K562 (cell line): ENCODE results near the gene AP5Z1. TPM values are rescaled to one million over a fixed set of nuclear protein-coding genes. Genes with fewer than 3 reads are reported as not detected.

Experiments
- HDAC8 ChIP-seq: fragments of 450-650 bp; IDR thresholded peaks from 2 replicates; pipeline ENCODE4 v1.6.1; 2016; ENCODE audit warnings: mild to moderate bottlenecking, missing genetic modification characterization, moderate library complexity, missing compliant biosample characterization
- MAZ ChIP-seq, 2 experiments: fragments of 450-650 bp in 1 of 2; sonication (generic) in 1 of 2; formaldehyde crosslinking; IDR thresholded peaks in 1 of 2; conservative IDR thresholded peaks in 1 of 2; 2 replicates each; pipeline versions ENCODE4 v1.4.0 to v1.5.0; 2020; ENCODE audit warnings: mild to moderate bottlenecking in 1 of 2, missing genetic modification reagents in 1 of 2
- NR2C1 ChIP-seq, 2 experiments: fragments of 450-650 bp; IDR thresholded peaks; 2 replicates each; pipeline ENCODE4 v1.6.1; 2017; ENCODE audit warnings: mild to moderate bottlenecking in 2 of 2, antibody characterized with exemption in 1 of 2, inconsistent platforms in 1 of 2, missing compliant biosample characterization in 1 of 2, missing genetic modification characterization in 1 of 2
- PML ChIP-seq: IDR thresholded peaks from 2 replicates; pipeline ENCODE4 v1.6.1; 2012; ENCODE audit warnings: low read length, inconsistent platforms
- SMAD2 ChIP-seq: fragments of 150-350 bp; IDR thresholded peaks from 2 replicates; pipeline ENCODE4 v1.6.1; 2014; ENCODE audit warnings: low read depth, mild to moderate bottlenecking, low read length
- ZNF431 ChIP-seq: sonication (generic); formaldehyde crosslinking; IDR thresholded peaks from 2 replicates; pipeline ENCODE4 v1.8.0; 2022; ENCODE audit warnings: mild to moderate bottlenecking, missing genetic modification reagents
- polyA plus RNA-seq, 8 experiments: library from polyadenylated mRNA; depleted of rRNA in 4 of 8; stranded (reverse) in 5 of 8; unstranded in 3 of 8; fragments of >200 nt; fragmentation: Nextera tagmentation in 2 of 8; fragmentation: Illumina TruSeq in 1 of 8; extraction: Ambion mirVana in 2 of 8; extraction: Trizol in 1 of 8; gene quantifications; 2 replicates each; pipeline versions ENCODE4 v1.2.1 to v1.2.3, GENCODE V29; 2011 to 2014; ENCODE audit warnings: inconsistent platforms in 1 of 8, missing spikeins in 1 of 8
- total RNA-seq, 7 experiments: library from RNA; depleted of rRNA in 6 of 7; stranded (reverse); fragments of >200 nt in 6 of 7; fragmentation: Illumina TruSeq in 2 of 7; extraction: Trizol in 2 of 7; gene quantifications; 2 replicates each; pipeline versions ENCODE4 v1.2.1 to v1.2.3, GENCODE V29; 2011 to 2021; ENCODE audit warnings: low replicate concordance in 1 of 7
- TF ChIP-seq, protein P1 (sequence below): sonication (generic); formaldehyde crosslinking; IDR thresholded peaks from 2 replicates; pipeline ENCODE4 v1.8.0; 2023; ENCODE audit warnings: missing genetic modification reagents, mild to moderate bottlenecking, borderline replicate concordance
- TF ChIP-seq, protein P2 (sequence below): IDR thresholded peaks from 3 replicates; pipeline ENCODE4 v1.6.1; 2011; ENCODE audit warnings: borderline replicate concordance, mild to moderate bottlenecking, moderate library complexity; ENCODE audit not compliant: insufficient read length; ENCODE audit errors: extremely low read depth

Gene AP5Z1
- total and polyA plus RNA-seq, 9 of the 15 experiments (the other 6 are each of a cell fraction or from before 2014, with no cell fraction given), result 0.06 to 31.1 (median 6.4) TPM

DNA sequence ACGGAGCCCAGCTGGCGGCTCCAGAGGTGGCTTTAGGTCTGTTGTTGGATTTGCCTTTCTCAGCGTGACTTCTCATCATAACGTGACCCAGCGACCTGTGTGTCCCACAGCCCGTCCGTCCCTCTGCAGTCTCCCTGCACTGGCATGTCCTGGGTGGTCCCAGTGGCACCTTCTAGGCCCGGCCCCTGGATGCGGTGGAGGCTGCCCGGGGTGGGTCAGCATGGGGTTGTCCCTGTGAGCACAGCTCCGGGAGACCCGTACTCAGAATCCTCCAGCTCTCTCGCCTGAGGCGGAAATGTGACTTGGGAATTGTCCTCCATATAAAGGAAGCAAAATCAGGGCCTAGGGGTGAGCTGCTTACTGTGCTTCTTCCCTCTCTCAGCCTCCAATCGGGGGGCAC is 25.6 kb upstream of the AP5Z1 start (continued):
- TF ChIP-seq NR2C1 (IDR thresholded peaks at IDR 0.05) (no peak), NR2C1 (tag; IDR thresholded peaks at IDR 0.05) (no peak), SMAD2 (no peak), MAZ (CRISPR knock-in tag; conservative IDR thresholded peaks at IDR 0.05 in 1 of 2, IDR thresholded peaks at IDR 0.05 in 1 of 2) (no peak), HDAC8 (no peak), ZNF431 (CRISPR knock-in tag) (no peak), PML (no peak)
- TF ChIP-seq, protein P1, sequence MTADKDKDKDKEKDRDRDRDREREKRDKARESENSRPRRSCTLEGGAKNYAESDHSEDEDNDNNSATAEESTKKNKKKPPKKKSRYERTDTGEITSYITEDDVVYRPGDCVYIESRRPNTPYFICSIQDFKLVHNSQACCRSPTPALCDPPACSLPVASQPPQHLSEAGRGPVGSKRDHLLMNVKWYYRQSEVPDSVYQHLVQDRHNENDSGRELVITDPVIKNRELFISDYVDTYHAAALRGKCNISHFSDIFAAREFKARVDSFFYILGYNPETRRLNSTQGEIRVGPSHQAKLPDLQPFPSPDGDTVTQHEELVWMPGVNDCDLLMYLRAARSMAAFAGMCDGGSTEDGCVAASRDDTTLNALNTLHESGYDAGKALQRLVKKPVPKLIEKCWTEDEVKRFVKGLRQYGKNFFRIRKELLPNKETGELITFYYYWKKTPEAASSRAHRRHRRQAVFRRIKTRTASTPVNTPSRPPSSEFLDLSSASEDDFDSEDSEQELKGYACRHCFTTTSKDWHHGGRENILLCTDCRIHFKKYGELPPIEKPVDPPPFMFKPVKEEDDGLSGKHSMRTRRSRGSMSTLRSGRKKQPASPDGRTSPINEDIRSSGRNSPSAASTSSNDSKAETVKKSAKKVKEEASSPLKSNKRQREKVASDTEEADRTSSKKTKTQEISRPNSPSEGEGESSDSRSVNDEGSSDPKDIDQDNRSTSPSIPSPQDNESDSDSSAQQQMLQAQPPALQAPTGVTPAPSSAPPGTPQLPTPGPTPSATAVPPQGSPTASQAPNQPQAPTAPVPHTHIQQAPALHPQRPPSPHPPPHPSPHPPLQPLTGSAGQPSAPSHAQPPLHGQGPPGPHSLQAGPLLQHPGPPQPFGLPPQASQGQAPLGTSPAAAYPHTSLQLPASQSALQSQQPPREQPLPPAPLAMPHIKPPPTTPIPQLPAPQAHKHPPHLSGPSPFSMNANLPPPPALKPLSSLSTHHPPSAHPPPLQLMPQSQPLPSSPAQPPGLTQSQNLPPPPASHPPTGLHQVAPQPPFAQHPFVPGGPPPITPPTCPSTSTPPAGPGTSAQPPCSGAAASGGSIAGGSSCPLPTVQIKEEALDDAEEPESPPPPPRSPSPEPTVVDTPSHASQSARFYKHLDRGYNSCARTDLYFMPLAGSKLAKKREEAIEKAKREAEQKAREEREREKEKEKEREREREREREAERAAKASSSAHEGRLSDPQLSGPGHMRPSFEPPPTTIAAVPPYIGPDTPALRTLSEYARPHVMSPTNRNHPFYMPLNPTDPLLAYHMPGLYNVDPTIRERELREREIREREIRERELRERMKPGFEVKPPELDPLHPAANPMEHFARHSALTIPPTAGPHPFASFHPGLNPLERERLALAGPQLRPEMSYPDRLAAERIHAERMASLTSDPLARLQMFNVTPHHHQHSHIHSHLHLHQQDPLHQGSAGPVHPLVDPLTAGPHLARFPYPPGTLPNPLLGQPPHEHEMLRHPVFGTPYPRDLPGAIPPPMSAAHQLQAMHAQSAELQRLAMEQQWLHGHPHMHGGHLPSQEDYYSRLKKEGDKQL (CRISPR knock-in tag), result no peak
- TF ChIP-seq, protein P2, sequence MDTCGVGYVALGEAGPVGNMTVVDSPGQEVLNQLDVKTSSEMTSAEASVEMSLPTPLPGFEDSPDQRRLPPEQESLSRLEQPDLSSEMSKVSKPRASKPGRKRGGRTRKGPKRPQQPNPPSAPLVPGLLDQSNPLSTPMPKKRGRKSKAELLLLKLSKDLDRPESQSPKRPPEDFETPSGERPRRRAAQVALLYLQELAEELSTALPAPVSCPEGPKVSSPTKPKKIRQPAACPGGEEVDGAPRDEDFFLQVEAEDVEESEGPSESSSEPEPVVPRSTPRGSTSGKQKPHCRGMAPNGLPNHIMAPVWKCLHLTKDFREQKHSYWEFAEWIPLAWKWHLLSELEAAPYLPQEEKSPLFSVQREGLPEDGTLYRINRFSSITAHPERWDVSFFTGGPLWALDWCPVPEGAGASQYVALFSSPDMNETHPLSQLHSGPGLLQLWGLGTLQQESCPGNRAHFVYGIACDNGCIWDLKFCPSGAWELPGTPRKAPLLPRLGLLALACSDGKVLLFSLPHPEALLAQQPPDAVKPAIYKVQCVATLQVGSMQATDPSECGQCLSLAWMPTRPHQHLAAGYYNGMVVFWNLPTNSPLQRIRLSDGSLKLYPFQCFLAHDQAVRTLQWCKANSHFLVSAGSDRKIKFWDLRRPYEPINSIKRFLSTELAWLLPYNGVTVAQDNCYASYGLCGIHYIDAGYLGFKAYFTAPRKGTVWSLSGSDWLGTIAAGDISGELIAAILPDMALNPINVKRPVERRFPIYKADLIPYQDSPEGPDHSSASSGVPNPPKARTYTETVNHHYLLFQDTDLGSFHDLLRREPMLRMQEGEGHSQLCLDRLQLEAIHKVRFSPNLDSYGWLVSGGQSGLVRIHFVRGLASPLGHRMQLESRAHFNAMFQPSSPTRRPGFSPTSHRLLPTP, result no peak
